ENCODE results near the gene ATP9B. TPM values are rescaled to one million over a fixed set of nuclear protein-coding genes. Genes with fewer than 3 reads are reported as not detected.

The ATP9B gene
- total and polyA plus RNA-seq, 10 donors: 7.5 to 58.4 (median 42.7) TPM

GRCh38 chr18:79272916-79273315 lies 203.7 kb downstream of the ATP9B start:
- Histone ChIP-seq H3K27me3 (replicated peaks in 1 of 7) (no peaks in the 10 kb centered on the region), H3K36me3 (peaks cover 0 to 50% (median 8%) of the 10 kb centered on the region in 6 donors), H3K27ac (no peak overlapping the region), H3K9me3 (no peaks in the 10 kb centered on the region), H3K4me3 (no peak overlapping the region), H3K4me1 (peaks cover 0 to 20% (median 11%) of the 10 kb centered on the region in 6 donors)
- no peak for DNase-seq
- intact Hi-C loops (cut with DNase I; ENCODE audit: low total_unique reads): no loop called here
- 91 to 96% (median 93%) methylated on average over 8 of the region's 8 CpGs for WGBS, 5 donors
- TF ChIP-seq POLR2AphosphoS5 (IDR thresholded peaks at IDR 0.05) (no peak), POLR2A (IDR thresholded peaks at IDR 0.05) (no peak)
- TF ChIP-seq, protein P1, sequence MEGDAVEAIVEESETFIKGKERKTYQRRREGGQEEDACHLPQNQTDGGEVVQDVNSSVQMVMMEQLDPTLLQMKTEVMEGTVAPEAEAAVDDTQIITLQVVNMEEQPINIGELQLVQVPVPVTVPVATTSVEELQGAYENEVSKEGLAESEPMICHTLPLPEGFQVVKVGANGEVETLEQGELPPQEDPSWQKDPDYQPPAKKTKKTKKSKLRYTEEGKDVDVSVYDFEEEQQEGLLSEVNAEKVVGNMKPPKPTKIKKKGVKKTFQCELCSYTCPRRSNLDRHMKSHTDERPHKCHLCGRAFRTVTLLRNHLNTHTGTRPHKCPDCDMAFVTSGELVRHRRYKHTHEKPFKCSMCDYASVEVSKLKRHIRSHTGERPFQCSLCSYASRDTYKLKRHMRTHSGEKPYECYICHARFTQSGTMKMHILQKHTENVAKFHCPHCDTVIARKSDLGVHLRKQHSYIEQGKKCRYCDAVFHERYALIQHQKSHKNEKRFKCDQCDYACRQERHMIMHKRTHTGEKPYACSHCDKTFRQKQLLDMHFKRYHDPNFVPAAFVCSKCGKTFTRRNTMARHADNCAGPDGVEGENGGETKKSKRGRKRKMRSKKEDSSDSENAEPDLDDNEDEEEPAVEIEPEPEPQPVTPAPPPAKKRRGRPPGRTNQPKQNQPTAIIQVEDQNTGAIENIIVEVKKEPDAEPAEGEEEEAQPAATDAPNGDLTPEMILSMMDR (IDR thresholded peaks at IDR 0.05 in 8 of 11, conservative IDR thresholded peaks at IDR 0.05 in 3 of 11): no peak

GRCh38 chr18:79274823-79275222 lies 205.6 kb downstream of the ATP9B start:
- no peaks in the 10 kb centered on the region for H3K9me3 ChIP-seq
- DNase-seq: no peak
- H3K4me3 ChIP-seq: no peak overlapping the region
- no peaks in the 10 kb centered on the region for H3K27me3 ChIP-seq (replicated peaks in 1 of 7)
- peak overlapping the region in 2 of 8 donors; percentile 50 to 53 for H3K27ac ChIP-seq
- H3K4me1 ChIP-seq: peaks cover 0 to 20% (median 11%) of the 10 kb centered on the region in 6 donors
- intact Hi-C loops (cut with DNase I; ENCODE audit: low total_unique reads): no loop called here
- TF ChIP-seq, protein P1 (IDR thresholded peaks at IDR 0.05 in 8 of 11, conservative IDR thresholded peaks at IDR 0.05 in 3 of 11): no peak
- TF ChIP-seq POLR2AphosphoS5 (IDR thresholded peaks at IDR 0.05): no peak
- TF ChIP-seq POLR2A (IDR thresholded peaks at IDR 0.05): no peak
- peaks cover 0 to 61% (median 12%) of the 10 kb centered on the region in 6 donors for H3K36me3 ChIP-seq
- 88 to 91% (median 90%) methylated on average over 8 of the region's 8 CpGs for WGBS, 5 donors

- H3K4me1 ChIP-seq: peaks cover 0 to 20% (median 11%) of the 10 kb centered on the region in 6 donors
- 65 to 92% (median 77%) methylated on average over 7 of the region's 7 CpGs for WGBS, 5 donors
- peak overlapping the region in 3 of 8 donors; percentile 23 to 53 (median 50) for H3K27ac ChIP-seq
- intact Hi-C loops (cut with DNase I; ENCODE audit: low total_unique reads): no loop called here
- no peak for TF ChIP-seq POLR2A (IDR thresholded peaks at IDR 0.05)
- TF ChIP-seq POLR2AphosphoS5 (IDR thresholded peaks at IDR 0.05): no peak
- TF ChIP-seq, protein P1 (IDR thresholded peaks at IDR 0.05 in 8 of 11, conservative IDR thresholded peaks at IDR 0.05 in 3 of 11): no peak
- peaks cover 0 to 62% (median 12%) of the 10 kb centered on the region in 6 donors for H3K36me3 ChIP-seq
- H3K27me3 ChIP-seq (replicated peaks in 1 of 7): no peaks in the 10 kb centered on the region
- no peak for DNase-seq
- H3K4me3 ChIP-seq: no peak overlapping the region
- no peaks in the 10 kb centered on the region for H3K9me3 ChIP-seq
These were observed 206.3 kb downstream of the ATP9B start for GRCh38 chr18:79275461-79275860.

DNA sequence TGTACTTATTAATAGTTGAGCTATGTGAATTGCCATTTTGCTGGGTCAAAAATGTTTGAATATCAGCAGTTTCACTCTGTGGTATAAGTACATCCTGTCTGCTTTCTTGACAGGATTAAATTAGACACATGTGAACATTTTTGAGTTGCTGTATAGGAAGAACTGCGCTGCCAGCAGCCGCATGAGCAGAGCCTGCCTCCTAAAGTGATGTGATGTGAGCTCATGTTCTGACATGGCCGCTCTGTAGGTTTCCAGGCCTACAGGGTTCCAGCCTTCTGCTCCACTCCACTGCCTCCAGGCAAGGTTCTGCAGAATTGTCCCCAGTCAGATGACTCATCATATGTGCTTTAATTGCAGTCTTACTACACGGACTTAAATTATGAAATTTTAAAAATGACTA lies 206.8 kb downstream of the ATP9B start:
- WGBS, 5 donors: 54 to 76% (median 68%) methylated on average over 4 of the region's 4 CpGs
- H3K27ac ChIP-seq: peak overlapping the region in 2 of 8 donors; percentile 23 to 53
- intact Hi-C loops (cut with DNase I; ENCODE audit: low total_unique reads): no loop called here
- no peaks in the 10 kb centered on the region for H3K27me3 ChIP-seq (replicated peaks in 1 of 7)
- no peak overlapping the region for H3K4me3 ChIP-seq
- no peak for DNase-seq
- peaks cover 0 to 20% (median 11%) of the 10 kb centered on the region in 6 donors for H3K4me1 ChIP-seq
- TF ChIP-seq, protein P1 (IDR thresholded peaks at IDR 0.05 in 8 of 11, conservative IDR thresholded peaks at IDR 0.05 in 3 of 11): no peak
- H3K36me3 ChIP-seq: peaks cover 0 to 60% (median 12%) of the 10 kb centered on the region in 6 donors
- no peaks in the 10 kb centered on the region for H3K9me3 ChIP-seq

Measured in spleen (tissue), 11 donors.